GM12875 (cell line): ENCODE measurements around the gene DDX59.
"Not testable (repeated sequence)": the region's sequence is repeated elsewhere in the genome, so short reads cannot be mapped to it uniquely, and the experiment has no call there.

ENCODE experiments used
- H3K4me3 ChIP-seq: one replicate; pipeline ENCODE4 v1.5.1; 2011; ENCODE audit warnings: low read depth, low read length, control low read depth
- TF ChIP-seq, protein P1 (sequence below): IDR thresholded peaks from 2 replicates; pipeline ENCODE4 v1.5.1; 2011; ENCODE audit warnings: low read depth, mild to moderate bottlenecking, control low read depth, inconsistent platforms, low read length, moderate library complexity, borderline replicate concordance; ENCODE audit not compliant: insufficient read depth

Gene DDX59

DNA sequence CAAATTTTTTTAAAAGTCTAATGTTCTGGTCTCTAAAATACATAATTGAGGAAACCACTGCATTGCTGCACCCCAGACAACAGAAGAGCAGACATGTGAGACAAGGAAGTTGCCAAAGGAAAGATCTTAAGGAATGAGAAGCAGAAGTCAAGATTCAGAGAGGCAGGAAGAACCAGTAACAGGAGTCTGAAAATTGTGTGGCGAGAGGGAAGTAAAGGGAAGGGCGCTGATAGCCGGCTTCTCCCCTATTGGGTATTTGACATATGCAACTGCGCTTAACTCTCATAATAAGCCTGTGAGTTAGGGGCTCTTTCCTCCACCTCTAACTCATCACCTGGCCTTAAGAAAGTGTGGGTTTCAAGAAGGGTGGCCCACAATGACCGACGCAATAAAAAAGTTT is 27.2 kb downstream of the DDX59 start:
- TF ChIP-seq, protein P1, sequence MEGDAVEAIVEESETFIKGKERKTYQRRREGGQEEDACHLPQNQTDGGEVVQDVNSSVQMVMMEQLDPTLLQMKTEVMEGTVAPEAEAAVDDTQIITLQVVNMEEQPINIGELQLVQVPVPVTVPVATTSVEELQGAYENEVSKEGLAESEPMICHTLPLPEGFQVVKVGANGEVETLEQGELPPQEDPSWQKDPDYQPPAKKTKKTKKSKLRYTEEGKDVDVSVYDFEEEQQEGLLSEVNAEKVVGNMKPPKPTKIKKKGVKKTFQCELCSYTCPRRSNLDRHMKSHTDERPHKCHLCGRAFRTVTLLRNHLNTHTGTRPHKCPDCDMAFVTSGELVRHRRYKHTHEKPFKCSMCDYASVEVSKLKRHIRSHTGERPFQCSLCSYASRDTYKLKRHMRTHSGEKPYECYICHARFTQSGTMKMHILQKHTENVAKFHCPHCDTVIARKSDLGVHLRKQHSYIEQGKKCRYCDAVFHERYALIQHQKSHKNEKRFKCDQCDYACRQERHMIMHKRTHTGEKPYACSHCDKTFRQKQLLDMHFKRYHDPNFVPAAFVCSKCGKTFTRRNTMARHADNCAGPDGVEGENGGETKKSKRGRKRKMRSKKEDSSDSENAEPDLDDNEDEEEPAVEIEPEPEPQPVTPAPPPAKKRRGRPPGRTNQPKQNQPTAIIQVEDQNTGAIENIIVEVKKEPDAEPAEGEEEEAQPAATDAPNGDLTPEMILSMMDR, result no peak
- H3K4me3 ChIP-seq, result no peak overlapping the region

DNA sequence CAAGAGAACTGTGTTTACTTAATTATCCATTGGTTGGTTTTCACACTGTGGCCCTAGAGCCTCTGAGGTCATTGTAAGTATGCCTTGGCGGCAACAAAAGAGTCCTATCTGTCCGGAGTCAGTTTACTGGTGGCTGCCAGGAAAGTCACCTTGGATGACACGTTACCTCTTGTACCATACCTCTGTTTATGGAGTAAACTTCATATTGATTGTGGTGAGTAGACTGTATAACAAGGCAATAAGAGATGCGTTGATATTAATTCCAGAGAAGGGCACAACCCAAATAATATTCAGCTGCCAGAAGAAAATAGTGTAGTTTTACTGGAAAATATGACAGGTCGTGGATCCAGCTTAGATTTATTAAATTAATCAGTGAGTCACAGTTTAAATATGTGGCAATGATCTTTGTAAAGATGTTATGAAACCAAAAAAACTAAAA is 28.7 kb downstream of the DDX59 start:
- no peak overlapping the region for H3K4me3 ChIP-seq
- TF ChIP-seq, protein P1, result no peak

DNA sequence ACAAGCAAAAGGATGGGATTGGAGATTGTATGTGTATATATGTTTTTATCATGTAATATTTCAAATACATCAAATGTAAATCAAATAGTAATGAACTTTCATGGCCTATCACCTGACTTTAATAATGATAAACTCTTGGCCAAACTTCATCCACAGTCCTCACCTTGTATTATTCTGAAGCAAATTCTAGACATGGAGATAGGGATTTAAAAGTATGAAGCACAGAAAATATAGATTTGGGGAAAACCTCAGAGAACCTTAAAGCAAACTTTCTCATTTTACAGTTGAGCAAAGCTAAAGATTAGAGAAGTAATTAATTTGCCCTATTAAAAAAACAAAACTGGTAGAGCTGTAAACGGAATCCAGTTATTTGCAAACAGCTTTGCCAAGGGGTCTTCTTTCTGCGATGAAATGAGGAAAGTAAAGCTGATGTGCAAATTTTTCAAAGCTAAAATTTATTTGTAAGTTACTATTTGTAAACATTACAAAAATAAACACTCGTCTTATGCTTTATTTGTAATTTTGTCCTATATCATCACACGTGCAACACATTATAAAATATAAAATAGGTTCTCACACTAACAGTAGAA is 29.2 kb downstream of the DDX59 start:
- TF ChIP-seq, protein P1, result no peak

DNA sequence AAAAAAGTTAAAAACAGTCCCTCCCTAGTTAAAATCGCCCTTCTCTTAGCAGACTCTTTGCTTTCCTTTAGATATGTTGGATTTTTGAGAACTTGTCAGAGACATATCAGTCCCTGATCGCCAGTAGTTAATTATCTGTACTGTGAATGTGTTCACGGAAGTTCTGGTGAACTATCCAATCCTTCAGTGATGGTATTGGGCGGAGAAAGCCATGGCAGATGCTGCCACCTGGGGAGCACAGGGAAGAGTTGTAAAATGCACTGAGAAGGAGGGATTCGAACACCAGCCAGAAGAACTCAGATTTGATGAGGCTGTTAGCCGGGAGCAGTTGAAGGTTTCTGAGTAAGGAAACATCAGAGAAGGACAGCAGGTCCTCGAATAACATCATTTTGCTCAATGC is 31.6 kb downstream of the DDX59 start:
- TF ChIP-seq, protein P1, result no peak
- no peak overlapping the region for H3K4me3 ChIP-seq

More for the DNA sequence above, 29.2 kb downstream of the DDX59 start:
- no peak overlapping the region for H3K4me3 ChIP-seq

DNA sequence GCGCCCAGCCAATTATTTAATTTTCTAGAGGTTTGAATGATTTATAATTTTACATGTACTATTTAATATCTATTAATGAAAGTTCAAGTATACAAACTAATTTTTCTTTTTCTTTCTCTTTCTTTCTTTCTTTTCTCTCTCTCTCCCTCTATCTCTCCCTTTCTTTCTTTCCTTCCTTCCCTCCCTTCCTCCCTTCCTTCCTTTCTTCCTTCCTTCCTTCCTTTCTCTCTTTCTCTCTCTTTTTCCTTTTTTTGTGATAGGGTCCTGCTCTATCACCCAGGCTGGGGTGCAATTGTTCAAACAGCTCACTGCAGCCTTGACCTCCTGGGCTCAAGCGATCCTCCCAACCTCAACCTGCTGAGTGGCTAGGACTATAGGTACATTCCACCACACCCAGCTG is 33.0 kb downstream of the DDX59 start:
- H3K4me3 ChIP-seq, result no peak overlapping the region
- TF ChIP-seq, protein P1, result no peak

DNA sequence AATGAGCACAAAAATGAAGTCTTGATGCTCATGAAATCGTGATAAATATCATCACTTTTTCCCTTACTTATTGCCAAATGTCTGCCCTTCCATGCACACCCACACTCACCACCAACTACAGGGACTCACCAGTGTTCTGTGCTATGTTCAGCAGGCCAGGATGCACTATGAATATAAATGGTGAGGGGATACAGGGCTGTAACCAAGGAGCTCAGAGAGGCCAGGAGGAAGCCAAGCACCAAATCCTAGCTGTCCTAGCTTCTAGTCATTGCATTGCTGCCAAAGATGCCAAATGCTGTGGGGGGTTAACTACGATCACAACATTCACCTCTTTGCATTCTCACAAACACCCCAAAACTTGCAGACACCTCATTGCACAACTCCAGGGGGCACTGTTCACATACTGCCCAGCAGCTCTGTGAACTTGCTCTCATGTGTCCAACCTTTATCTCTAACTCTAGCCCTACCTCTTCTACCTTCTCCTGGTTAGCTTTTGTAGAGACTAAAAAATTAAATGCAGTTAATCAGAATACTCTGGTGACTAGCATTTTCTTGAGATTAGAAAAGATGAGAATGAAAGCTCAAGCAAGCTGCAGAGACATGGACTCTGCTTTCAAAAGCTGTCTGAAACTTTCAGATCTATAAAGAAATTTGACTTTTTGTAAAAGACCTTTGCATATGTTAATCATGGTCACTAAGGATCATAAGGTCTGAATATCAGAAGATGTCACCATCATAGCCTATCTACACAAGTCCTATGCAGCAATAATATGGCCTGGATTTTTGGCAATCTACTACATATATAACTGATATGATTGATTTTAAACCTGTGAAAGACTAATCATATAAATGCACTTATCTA is 35.2 kb downstream of the DDX59 start:
- no peak overlapping the region for H3K4me3 ChIP-seq
- TF ChIP-seq, protein P1, result peak; percentile 49

DNA sequence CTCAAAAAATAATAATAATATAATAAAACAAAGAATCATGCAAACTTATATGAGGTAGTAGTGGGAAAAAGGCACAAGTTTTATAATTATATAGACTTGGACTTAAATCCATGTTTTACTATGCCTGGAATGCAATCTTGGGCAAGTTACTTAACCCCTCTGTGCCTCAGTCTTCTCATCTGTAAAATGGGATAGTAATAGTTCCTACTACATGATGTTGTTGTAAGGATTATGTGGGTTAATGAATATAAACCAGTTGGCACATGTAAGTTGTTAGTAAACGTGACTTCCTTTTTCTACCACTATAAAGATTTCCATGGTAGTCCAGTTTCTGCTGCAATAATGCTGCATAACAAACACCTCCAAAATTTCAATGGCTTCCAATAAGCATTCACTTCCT is 38.3 kb downstream of the DDX59 start:
- no peak overlapping the region for H3K4me3 ChIP-seq
- TF ChIP-seq, protein P1, result no peak

DNA sequence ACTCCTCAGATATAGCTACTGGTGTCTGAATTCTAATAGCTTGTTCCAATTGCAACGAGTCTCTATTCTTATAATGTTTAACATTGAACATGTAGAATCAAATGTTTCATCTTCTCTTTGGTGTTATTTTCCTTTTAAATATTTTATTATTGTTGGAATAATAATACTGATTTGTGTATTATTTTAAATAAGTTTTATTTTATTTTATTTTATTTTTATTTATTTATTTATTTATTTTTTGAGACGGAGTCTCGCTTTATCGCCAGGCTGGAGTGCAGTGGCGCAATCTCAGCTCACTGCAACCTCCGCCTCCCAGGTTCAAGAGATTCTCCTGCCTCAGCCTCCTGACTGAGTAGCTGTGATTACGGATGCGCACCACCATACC is 39.2 kb downstream of the DDX59 start:
- not testable (repeated sequence) for H3K4me3 ChIP-seq
